ENCODE measurements around the gene CNTLN.
"Not testable (repeated sequence)": the region's sequence is repeated elsewhere in the genome, so short reads cannot be mapped to it uniquely, and the experiment has no call there.

The CNTLN gene

DNA sequence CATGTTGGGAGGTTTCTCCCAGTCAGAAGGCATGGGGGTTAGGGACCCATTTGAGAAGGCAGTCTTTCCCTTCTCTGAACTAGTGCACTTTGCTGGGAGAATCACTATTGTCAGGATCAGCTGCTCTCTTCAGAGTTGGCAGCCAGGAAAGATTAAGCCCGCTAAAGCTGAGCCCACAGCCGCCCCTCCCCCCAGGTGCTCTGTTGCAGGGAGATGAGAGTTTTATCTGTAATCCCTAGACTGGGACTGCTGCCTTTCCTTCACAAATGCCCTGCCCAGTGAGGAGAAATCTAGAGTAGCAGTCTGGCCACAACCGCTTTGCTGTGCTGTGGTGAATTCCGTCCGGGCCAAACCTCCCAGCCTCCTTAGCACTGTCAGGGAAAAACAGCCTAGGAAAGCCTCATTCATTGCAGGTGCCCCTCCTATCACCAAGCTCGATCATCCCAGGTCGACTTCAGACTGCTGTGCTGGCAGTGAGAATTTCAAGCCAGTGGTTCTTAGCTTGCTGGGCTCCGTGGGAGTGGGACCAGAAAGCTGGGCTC is 69.8 kb downstream of the CNTLN start:
- DNase-seq = no peak

GRCh38 chr9:17216011-17216410 is 81.2 kb downstream of the CNTLN start:
- no peak for DNase-seq

DNA sequence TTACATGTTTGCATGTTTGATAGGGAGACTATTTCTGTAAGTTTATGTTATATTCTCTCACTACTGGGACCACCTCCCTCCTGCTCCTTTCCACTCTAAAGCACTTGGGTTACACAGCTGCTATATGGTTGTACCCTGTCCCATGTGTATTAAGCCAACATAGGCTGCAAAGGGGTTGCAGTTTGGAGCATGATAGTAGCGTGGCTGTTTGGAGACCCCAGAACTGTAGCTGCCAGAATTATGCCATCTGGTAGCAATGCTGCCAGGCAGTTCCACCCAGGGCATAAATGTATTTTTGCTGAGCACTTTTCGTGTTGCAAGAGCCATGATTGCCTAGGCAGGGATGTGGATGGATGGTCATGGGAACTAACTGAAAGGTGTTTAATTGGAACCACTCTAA is 81.8 kb downstream of the CNTLN start:
- no peak for DNase-seq

DNA sequence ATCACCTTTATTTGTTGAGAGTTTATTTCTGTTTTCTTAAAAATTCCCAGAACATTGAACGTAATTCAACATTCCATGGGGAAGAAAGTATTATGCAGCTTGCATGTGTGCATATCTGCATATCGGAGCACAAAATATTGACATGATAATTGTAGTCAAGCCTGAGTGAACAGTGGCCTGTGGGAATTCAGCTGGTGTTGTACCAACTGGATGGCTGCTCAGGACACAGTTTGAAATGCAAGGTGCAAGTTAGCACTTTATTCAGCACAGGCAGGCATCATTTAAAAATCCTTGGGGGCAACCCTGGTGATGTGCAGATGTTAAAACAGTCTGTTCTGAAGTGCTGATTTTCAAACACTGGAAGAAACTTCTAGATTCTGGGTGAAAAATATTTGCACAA is 82.4 kb downstream of the CNTLN start:
- DNase-seq = no peak

GRCh38 chr9:17219261-17219660 is 84.4 kb downstream of the CNTLN start:
- no peak for DNase-seq

DNA sequence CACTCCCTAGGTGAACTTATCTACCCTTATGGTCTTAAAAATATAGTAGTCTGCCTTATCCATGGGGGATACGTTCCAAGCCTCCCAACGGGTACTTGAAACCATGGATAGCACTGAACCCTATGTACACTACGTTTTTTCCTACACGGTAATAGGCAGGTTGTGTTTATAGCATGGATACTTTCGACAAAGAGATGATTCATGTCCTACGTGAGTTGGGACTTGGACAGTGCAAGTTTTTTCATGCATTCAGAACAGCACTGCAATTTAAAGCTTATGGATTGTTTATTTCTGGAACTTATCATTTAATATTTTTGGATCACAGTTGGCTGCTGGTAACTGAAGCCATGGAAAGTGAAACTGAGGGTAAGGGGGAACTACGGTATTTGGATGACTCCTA is 88.1 kb downstream of the CNTLN start:
- DNase-seq = no peak

GRCh38 chr9:17225407-17225806 is 90.6 kb downstream of the CNTLN start:
- no peak for DNase-seq

DNA sequence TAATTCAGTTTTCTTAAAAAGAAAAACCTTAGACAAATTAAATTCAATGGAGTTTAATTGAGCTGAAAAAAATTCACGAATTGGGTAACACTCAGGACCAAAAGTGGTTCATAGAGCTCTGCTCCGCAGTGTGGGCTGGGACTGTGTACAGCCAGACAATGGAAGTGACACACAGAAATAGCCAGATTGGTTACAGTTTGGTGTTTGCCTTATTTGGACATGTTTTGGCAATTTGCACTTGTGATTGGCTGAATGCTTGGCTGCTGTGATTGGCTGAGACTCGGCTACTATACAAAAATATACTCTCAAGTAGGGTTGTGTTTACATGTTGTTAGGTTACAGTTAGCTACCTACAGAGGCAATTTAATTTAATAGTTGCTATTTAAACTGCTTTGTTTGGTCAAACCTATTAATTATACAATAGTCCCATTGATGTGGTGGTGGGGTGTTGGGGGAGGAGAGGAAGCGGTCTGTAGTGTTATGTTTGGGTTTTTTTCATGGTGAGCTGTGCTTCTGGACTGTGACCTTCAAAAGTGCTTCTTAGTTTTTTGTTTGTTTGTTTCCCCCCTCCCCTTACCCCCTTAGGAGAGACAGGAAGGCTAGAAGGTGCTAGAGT is 95.2 kb downstream of the CNTLN start:
- no peak for DNase-seq

- no peak for DNase-seq
These were observed 95.8 kb downstream of the CNTLN start for GRCh38 chr9:17230646-17231045.

- no peak for DNase-seq
These were observed 101.3 kb downstream of the CNTLN start for GRCh38 chr9:17236147-17236546.

- DNase-seq = no peak
These were observed 111.9 kb downstream of the CNTLN start for GRCh38 chr9:17246770-17247169.

GRCh38 chr9:17251100-17251499 is 116.3 kb downstream of the CNTLN start:
- DNase-seq = no peak

DNA sequence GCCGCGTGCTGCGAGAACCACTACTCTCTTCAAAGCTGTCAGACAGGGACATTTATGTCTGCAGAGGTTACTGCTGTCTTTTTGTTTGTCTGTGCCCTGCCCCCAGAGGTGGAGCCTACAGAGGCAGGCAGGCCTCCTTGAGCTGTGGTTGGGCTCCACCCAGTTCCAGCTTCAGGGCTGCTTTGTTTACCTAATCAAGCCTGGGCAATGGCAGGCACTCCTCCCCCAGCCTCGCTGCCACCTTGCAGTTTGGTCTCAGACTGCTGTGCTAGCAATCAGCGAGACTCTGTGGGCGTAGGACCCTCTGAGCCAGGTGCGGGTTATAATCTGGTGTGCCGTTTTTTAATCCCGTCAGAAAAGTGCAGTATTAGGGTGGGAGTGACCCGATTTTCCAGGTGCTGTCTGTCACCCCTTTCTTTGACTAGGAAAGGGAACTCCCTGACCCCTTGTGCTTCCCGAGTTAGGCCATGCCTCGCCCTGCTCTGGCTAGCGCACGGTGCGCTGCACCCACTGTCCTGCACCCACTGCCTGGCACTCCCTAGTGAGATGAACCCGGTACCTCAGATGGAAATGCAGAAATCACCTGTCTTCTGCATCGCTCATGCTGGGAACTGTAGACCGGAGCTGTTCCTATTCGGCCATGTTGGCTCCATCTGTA is 133.8 kb downstream of the CNTLN start:
- DNase-seq = not testable (repeated sequence)

- no peak for DNase-seq
These were observed 135.0 kb downstream of the CNTLN start for GRCh38 chr9:17269799-17270198.

- no peak for DNase-seq
These were observed 137.7 kb downstream of the CNTLN start for GRCh38 chr9:17272536-17272935.

GRCh38 chr9:17280350-17281012 is 145.6 kb downstream of the CNTLN start:
- no peak for DNase-seq

- DNase-seq = not testable (repeated sequence)
These were observed 155.8 kb downstream of the CNTLN start for GRCh38 chr9:17290673-17291072.

- DNase-seq = no peak
These were observed 156.9 kb downstream of the CNTLN start for GRCh38 chr9:17291766-17292165.

GRCh38 chr9:17293685-17294084 is 158.8 kb downstream of the CNTLN start:
- DNase-seq = no peak

DNA sequence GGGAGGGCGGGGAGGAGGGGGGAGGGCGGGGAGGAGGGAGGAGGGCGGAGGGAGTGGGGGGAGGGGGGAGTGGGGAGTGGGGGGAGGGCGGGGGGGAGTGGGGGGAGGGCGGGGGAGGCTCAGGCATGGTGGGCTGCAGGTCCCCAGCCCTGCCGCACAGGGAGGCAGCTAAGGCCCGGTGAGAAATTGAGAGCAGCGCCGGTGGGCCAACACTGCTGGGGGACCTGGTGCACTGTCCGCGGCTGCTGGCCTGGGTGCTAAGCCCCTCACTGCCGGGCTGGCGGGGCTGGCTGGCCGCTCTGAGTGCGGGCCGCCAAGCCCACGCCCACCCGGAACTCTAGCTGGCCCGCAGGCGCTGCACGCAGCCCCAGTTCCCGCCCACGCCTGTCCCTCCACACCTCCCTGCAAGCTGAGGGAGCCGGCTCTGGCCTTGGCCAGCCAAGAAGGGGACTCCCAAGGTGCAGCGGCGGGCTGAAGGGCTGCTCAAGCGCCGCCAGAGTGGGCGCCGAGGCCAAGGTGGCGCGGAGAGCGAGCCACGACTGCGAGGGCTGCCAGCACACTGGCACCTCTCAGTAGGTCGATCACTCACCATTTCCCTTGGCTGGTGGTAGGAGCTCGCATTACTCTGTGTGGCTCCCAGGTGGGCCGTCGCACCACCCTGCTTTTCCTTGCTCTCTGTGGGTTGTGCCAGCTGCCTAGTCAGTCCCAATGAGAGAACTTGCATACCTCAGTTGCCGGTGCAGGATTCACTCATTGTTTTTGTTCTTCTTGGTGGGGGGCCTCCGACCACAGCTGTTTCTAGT is 160.2 kb downstream of the CNTLN start:
- no peak for DNase-seq

DNA sequence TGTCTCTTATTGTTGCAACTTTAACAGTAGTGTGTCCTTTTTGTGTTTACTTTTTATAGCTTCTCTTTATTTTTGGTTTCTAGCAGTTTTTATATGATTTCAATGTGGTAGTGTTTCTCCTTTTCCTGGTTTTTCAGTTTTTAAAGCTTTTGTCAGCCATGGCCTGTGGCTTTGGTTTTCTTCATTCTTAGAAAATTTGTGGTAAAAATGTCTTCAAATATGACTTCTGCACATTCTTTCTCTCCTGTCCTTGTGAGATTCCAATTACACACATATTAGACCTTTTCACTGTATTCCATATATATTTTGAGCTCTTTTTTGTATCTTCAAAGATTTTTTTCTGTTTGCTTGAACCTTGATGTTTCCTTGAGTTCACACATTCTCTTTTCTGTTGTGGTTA is 180.5 kb downstream of the CNTLN start:
- no peak for DNase-seq

DNA sequence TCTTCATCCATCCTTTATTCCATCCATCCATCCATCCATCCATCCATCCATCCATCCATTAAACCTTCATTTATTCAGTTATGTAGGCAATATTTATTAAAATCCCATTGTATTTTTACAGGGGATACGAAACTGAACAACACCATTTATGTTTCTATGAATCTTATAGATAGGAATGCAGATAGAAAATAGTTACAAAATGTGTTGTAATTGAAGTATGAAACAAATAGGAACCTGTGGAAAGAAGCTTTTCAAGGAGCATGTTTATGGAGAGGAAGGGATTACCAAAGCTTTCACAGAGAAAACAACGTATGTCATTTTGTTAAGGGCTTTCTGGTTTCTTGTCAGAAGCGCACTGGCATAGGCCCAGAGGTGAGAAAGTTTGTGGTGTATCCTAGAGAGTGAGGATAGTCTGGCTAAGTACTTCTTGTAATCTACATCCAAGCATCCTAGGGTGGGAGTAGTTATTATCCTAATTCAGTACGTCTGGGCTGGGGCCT is 184.0 kb downstream of the CNTLN start:
- no peak for DNase-seq

DNA sequence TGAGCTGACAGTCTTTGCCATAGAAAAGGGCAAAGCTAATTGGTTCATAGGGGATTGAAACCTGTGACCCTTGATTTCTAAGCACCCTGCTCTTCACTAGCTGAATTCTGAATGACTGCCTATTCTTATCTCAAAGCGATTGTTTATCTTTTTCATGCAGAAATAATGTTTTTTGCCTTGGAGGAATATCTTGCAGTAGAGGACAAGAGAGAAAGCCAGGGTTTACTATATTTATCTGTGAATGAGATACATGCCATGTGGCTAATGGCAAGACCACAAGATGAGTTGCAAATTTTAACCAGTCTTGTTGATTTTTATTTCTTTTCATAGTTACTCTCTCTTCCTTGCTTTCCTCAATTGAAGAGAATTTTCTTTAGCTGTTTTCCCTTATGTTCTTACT is 185.0 kb downstream of the CNTLN start:
- DNase-seq = no peak
